ENCODE measurements around the gene KIF6.
A peak's percentile ranks its signal among the peaks of the same experiment; 100 is the strongest.

The KIF6 gene

DNA sequence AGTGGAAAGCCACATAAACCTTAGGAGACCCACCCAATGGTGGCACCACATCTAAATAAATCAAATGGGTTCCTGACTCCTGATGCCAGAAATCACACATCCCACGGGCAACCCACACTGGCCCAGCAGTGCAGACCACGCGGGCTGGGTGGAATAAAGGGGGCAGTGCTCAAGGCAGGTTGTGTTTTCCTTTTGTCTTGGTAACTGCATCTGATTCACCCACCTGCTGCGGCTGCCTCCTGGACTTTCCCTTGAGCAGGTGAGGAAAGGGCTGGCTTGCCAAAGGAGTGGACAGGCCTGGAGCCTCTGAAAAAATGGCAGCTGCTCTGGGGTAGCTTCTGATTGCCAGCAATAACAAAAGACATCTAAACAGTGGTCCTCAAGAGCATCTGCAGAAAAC lies 283.2 kb downstream of the KIF6 start:
- no peak for DNase-seq

- no peak for DNase-seq
Observed at GRCh38 chr6:39441301-39441700, 283.9 kb downstream of the KIF6 start.

- no peak for DNase-seq
Observed at GRCh38 chr6:39440039-39440426, 285.2 kb downstream of the KIF6 start.

DNA sequence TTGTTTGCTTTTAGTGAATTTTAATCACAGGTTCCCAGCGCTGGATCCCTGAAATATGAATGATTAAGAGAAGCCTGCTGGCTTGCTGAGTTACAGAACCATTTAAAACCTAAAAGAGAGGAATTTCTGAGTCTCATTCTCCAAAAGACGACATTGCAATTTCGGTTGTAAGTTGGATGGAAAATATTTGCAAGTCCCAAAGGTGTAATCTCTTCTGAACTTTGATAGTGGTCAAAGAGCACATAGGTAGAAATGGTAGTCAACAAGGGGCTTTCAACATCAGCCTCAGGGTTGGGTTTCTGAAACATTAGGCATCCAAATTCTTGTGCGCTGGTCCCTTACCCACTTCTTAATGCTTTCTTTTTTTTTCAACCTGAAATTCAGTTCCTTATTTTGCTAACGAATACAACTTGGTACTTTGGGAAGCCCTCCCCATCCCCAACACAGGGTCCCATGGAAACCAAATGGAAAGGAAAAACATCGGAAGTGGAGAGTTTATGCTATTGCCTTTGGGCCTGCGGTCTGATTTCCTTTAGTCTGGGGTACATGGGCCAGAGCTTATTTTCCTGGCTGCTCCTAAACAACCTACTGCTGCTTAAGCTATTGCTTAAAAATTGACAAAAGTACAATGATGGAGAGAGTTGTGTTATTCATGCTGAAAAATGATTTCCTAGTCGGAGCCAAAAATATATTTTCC lies 285.7 kb downstream of the KIF6 start:
- DNase-seq = no peak

DNA sequence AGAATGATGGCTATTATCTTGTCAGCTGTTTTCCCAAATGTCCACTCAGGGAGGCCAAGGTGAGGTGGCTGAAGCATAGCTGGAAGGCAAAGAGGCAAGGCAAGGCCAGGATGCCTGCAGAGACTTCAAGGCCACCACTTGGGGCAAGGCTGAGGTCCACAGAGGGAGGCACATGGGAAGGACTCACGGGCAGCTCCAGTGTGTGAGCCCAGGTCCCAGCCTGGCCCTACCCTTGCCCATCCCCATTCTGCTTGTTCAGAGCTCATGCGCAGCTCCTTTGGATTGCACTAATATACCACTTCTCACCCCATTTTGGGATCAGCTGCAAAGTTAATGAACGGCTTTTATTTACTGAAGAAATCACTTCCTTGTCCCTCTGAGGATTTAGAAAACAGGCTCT lies 291.6 kb downstream of the KIF6 start:
- no peak for DNase-seq

DNA sequence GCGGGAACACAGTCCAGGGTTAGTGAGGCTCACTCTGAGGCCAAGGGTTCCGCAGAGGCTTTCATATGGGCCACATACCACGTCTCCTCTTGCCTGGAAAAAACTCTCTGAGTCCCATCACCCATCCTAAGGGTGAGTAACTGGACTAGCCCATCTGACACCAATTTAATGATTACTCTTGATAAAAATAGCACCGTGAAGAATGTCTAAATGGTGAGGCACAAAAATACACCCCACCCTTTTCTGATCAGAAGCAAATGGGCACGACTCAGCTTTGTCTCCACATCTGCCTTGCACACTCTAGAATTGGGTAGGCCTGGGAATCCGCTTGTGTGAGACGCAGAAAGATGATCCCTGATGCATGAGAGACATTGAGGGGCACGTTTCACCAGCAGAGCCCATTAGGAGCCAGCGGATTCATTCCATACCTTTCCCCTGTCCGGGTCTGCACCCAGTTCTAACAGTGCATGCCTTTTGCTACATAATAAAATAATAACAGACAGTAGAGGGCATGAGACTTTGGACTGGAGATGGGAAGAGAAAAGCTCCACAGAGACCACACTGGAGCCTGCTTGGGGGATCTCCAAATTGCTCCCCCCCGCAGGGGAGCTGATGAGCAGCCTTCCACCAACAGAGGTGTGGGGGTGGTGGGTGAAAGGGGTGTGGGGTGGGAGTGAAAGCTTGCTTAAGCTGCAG lies 292.7 kb downstream of the KIF6 start:
- DNase-seq = no peak

GRCh38 chr6:39430871-39431523 lies 294.2 kb downstream of the KIF6 start:
- DNase-seq = peak; percentile 67

- no peak for DNase-seq
Observed at GRCh38 chr6:39430446-39430845, 294.8 kb downstream of the KIF6 start.

DNA sequence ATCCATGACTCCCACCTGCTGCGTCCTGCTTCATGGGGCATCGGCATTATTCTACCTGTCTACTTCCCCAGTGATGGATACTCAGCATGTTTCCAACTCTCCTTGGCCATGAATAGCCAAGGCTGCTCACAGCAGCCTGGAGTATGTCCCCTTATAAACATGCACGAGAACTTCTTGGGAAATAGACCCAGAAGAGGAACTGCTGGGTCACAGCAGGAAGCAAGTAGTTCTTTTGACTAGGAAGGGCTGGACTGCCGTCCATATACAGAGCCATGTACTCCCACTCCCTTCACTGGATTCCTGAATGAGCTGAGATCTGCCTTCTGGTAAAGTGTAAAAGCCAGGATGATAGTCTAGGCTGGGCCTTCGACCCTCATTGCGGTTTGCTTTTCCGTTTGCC lies 296.4 kb downstream of the KIF6 start:
- no peak for DNase-seq

DNA sequence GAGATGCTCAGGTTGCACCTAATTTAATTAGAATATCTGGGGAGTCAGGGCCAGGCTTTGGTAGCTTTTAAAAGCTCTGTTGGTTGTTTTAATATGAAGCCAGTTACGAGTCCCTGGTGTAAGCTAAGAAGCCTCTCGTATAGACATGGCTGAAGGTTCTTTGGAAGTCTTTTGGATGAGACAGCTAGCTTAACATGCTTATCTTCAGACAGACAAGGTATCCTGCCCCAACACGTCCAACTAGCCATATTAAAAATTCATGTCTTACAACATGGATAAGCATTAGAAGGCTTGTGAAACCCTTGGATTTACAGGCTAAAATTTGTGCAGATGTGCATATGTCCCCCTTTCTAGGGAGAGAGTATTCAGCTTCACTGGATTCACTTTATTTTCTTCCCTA lies 297.1 kb downstream of the KIF6 start:
- no peak for DNase-seq

DNA sequence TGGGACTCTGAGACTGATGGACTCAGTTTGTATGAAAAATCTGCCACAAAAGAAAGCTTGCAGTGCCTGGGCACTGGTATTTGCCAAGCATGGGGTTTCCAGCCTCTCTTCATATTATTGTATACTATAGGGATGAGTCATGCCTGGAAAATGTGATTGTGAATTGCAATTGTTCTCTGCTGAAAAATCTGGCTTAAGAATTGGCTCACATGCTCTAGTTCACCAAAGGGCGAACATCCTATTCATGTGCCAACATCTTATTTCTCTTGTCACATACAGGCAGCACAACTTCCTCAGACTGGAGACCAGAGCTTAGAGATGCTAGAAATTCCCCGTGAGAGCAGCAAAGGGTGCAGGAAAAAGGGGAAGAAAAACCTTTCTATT lies 299.1 kb downstream of the KIF6 start:
- DNase-seq = no peak

DNA sequence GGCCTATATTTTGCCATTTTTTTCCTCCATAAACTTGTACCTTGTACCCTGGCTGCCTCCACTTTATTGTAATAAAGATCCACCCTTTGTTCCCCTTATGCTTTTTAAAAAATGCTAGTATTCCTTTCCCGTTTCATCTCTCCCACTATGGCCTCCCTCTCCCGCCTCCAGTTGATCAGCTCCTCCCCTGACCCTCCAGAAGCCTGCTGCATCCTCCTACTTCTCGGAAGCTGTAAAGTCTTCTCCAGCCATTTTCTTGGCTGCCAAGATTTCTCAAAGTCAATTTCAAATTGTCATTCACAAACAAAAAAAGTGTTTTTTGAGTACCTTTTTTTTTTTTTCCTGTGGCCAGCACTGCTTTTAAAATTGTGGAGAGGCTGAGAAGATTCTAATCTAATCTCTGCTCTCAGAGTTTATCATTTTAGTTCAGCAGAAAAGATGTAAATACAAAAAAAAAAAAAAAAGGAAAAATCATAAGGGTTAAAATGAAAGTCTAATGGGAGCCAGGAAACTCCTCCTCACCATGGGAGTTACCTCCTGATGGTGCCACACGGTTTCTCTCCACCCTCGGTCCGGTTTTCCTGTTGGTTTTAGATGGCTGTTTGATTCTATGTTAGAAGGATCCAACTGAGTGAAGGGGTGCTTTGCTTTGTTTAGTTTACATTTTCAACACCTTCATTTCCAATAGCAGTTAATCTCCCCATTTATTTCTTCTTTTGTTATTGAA lies 299.7 kb downstream of the KIF6 start:
- DNase-seq = no peak

DNA sequence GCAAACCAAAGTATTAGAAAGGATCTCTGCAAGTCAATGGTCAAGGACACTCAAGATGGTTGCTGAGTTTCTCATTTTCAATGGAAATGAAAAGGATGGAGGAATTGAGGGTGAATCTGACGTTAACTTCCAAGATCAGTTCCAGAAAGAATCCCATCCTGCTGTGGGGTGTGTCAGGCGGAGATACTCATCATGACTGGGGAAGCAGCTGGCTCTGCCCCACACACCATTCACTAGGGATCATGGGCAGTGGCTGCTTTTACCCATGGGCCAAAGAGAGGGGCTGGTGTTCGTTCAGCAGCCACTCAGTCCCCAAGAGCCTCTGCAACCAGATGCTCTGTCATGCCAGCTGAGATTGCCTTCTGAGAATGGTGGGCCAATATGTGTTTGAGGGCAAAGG lies 300.4 kb downstream of the KIF6 start:
- DNase-seq = no peak

- DNase-seq = no peak
Observed at GRCh38 chr6:39422238-39422637, 303.0 kb downstream of the KIF6 start.

GRCh38 chr6:39421383-39422225 lies 303.6 kb downstream of the KIF6 start:
- no peak for DNase-seq

GRCh38 chr6:39420300-39421265 lies 304.6 kb downstream of the KIF6 start:
- DNase-seq = no peak

DNA sequence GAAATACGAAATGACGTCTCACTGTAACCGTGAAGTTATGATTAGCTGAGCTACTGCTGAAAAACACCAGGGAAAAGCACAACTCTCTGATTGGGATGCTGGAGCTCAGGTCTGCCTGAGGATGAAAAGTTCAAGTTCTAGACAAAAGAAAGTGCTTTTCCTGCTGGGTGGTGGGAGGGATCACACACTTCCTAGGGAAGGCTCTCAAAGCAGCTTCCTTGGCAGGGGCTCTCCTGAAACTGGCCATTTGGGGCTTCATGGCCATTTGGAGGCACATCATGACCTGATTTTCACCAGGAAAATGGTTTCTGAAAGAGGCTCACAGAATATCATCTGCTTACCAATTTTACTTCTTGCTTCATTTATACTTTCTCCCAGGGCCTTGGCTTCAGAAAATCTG lies 305.6 kb downstream of the KIF6 start:
- DNase-seq = no peak

DNA sequence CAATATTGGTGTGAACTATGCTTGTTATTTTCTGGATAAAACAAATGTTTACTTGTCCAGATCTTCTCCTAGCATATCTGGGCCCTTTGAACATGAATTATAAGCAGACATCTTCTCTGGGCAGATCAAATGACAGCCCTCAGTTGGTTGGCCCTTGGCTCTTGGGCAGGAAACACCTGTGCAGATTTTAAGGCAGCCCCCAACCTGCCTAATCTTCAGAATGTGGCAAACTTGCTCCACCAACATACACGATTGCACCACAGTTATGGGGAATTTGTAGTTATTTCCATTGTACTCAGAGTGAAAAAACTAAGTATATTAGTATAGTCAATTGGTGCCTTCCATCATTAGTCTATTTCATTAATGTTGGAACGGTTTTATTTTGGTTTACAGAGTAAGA lies 307.8 kb downstream of the KIF6 start:
- no peak for DNase-seq

GRCh38 chr6:39416728-39417127 lies 308.5 kb downstream of the KIF6 start:
- no peak for DNase-seq

- no peak for DNase-seq
Observed at GRCh38 chr6:39416026-39416425, 309.2 kb downstream of the KIF6 start.

DNA sequence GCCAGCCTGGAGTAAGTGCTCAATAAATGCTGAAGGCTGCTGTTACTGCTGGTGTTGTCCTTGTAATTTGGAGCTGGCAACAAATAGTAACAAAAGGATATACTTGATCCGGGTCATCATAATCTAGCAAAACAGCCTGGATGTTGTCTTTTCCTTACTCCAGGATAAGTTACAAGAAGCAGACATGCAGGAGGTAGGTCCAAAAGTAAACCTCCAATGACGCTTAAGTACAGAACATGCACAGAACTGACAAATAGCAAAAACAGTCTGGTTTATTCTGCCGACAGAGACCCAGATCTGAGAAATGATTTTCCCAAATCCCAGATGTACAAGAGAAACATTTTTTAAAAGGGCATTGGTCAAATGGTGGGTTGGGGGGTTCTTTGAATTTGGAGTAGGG lies 309.7 kb downstream of the KIF6 start:
- no peak for DNase-seq

DNA sequence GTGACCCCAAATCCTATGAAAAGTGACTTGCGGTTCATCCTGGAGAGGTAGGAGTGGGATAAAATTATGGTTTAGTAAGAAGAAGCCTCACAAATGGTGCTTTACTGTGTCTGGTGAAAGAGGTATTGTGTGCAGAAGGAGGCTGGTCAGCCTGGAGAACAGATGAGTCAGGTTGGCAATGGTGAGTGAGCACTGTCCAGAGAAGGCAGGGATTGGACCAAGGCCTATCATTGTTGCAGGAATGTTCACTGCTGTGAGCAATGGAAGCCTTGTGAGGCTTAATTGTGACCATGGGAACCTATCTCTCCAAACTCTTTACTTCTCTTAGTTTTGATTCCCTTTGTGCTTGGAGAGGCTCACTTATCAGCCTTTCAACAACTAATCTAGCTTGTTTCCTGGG lies 313.7 kb downstream of the KIF6 start:
- no peak for DNase-seq

All from NCI-H187 treated with DMSO at 0.1 percent for 48 hours (cell line).